CD4-positive, alpha-beta T cell treated with Interleukin-4 for 4 hours (primary cell): ENCODE data around the gene MTA1.

Experiments used
- DNase-seq: peaks from one replicate; pipeline ENCODE4 v3.0.0-alpha.2; 2020

MTA1 gene

DNA sequence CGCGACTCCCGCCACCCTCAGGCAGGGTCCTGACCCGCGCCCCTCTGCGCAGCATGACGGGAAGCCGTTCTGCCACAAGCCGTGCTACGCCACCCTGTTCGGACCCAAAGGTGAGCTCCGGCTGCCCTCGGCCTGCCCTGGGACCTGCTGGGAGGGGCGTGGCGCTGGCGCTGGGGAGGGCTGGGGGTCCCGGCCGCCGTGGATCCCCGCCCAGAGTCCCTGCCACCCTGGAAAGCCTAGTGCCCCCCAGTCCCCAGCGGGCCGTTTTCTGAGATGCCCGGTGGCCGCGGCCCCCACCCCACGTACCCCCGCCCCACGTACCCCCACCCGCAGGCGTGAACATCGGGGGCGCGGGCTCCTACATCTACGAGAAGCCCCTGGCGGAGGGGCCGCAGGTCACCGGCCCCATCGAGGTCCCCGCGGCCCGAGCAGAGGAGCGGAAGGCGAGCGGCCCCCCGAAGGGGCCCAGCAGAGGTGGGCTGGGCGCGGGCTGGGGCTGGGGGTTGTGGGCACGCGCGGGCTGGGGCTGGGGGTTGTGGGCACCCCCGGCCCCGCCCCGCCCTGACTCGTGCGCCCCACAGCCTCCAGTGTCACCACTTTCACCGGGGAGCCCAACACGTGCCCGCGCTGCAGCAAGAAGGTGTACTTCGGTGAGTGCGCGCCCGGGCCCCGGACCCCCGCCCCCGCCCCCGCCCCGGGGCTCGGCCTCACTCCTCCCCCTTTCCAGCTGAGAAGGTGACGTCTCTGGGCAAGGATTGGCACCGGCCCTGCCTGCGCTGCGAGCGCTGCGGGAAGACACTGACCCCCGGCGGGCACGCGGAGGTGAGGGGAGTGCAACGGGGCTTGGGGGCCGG is 59.0 kb downstream of the MTA1 start:
- peak; percentile 37 for DNase-seq

DNA sequence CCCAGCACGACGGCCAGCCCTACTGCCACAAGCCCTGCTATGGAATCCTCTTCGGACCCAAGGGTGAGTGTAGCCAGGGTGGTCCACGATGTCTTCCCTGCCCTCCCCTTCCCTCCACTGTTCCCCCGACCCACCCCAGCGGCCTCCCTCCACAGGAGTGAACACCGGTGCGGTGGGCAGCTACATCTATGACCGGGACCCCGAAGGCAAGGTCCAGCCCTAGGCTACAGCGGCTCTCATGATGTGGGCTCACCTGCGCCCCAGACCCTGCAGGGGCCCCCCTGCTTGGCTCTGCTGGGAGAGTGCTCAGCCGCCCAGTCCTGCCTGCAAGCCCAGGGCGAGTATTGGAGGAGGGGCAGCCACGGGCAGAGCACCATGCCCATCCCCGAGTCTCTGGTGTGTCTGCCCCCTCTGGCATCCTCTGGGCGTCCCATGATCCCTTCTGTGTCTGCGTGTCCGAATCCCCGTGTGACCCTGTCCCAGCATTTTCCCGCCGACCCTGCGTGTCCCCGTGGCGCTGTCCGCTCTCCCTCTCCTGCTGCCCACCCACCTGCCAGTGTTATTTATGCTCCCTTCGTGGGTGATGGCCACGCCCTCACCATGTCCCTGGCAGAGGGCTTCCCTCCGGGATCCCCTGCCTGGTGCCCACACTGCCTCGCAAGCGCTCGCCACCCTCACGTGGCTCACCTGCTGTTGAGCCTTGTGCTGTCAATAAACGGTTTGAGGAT is 60.0 kb downstream of the MTA1 start:
- no peak for DNase-seq

DNA sequence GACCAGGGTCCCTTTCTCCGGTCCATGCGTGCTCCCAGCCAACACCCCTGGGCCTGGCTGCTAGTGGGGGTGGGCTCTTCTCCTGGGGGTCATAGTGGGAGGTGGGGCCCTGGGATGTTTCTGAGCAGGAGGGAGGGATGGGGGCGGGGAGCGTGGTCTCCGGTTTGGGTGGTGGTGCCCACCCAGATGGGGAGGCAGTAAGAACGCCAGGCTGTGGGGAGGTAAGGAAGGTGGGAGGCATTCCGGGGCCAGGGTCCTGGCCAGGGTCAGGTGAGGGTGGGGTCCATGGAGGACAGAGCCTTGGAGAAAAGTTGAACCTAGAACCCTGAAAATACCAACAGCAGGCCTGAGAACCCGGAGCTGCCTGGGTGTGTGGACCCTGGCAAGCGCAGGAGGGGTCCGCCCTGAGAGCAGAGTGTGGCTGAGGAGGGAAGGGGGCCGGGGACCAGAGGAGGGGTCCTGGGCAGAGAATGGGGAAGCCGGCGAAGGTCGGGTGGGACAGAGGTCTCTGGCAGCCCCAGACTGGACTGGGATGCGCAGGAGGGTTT is 60.6 kb downstream of the MTA1 start:
- DNase-seq = no peak

DNA sequence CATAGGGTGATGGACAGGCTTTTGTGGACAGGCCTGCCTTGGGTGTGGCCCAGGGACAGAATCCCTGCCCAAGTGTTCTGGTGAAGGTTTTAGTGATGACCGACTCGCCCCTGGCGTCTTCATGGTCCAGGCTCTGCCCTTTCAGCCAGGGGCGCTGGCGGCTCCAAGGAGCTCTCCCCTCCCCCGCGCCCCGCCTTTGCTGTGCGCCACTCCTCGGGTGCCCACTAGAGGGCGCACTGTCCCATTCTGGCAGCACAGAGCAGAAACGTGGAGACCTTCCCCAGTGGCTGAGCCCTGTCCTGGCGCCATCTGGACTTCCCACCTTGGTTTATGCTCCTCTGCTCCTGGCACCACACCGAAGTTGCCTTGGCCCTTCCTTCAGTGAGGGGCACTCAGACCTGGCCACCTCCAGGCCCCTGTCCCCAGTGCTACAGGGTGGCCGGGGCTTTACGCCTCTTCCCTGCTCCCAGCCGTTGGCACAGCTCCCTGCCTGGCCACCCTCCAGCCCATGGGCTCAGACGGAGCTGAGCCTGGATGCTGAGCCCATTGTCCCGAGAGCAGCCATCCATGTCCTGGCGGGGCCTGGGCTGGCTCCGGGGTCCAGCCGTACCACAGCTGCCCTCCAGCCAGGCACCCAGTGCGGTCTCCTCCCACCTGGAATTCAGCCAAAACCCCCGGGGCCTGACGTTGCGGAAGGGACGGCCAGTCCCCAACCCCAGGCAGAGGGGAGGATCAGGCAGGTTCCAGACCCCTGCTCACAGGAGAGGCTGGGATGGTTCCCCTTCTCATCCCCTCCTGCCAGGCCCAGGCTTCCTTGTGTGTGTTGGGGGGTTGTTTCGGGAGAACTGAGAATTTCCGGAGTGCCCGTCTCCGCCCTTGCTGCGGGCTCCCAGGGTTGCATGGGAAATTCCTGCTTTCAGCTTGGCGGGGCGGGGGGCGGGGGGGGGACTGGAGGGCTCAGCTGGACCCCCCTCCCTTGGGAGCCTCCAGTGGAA is 61.5 kb downstream of the MTA1 start:
- DNase-seq = peak; percentile 91

DNA sequence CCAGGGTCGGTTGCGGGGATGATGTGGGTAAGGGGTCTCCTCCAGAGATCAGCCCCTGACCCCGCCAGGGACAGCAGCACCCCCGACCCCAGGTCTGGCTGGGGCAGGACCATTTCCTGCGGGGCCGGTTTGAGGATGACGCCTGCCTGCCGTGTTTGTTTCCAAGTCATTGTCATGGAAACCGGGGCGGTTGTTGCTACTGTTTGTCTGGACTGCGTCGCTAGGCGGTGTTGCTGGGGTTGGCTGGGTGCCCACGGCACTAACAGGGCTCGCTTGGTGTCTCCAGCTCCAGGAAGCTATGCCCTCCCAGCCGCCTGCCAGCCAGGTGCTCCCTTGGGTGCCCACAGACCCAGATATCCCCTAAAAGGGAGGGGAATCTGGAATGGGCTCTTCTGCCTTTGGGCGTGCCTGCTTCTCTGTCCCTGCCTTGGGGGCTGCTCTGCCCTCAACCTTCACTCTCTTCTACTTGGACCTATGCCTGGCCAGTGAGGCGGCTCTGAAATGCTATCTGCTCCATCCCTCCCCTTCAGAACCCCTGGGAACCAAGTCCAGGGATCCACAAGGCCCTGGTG is 62.3 kb downstream of the MTA1 start:
- peak; percentile 99 for DNase-seq

DNA sequence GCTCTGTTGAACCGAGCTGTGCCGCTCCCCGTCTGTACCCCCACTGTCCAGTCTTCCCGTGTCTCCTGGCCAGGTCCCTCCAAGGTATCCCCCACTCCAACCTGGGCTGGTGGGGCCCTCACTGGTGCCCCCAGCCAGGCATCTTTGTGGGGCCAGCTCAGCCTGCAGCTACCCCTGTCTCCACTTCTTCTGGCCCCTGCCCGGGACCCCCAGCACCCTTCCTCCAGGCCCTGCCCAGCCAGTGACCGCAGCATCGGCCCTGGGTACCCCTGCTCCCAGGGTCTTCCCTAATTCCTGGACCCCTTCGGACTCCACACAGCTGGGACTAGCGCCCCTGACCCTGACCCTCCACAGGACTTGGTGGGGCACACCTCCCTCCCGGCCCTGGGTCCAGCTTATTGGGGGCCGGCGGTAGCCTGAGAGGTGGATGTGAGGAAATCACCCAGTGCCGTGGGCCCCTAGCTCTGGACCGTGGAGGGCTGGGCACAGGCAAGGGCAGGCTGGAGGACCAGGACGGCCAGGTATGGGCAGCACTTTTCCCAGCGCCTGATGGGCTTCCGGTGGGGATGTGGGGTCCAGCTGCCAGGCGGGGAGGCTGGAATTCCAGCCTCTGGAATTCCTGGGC is 63.0 kb downstream of the MTA1 start:
- DNase-seq = no peak

DNA sequence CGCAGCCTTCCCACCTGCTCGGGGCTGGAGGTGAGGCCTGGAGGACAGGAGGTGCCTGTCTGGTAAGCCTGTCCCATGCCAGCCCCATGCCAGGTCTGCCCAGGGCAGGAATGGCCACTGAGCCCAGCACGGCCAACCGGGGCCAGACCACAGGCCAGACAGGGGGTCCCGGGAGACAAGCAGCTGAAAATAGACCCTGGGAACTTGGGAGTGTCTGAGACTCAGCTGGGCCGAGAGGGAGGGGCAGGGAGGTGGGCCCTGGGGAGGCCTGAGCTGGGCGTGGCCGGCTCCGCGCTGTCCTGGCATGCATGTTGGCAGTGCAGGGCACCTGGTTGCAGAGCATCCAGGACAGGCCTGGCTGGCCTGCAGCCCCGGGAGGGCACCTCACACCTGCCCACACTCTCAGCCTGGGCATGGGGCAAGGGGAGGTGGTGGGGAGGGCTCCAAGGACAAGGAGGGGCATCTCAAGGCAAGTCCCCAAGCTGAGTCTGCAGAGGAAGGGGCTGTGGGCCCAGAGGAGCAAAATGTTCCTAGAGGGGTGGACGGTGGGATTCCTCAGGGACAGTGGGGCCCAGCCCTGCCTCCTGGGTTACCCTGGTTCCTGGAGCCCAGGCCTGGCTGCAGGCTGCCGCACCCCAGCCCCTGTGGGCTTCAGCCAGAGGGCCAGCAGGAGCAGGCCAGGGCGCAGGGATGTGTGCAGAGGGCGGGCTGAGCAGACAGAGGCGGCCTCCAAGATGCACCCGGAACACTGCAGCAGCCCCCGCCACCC is 63.9 kb downstream of the MTA1 start:
- DNase-seq = no peak

DNA sequence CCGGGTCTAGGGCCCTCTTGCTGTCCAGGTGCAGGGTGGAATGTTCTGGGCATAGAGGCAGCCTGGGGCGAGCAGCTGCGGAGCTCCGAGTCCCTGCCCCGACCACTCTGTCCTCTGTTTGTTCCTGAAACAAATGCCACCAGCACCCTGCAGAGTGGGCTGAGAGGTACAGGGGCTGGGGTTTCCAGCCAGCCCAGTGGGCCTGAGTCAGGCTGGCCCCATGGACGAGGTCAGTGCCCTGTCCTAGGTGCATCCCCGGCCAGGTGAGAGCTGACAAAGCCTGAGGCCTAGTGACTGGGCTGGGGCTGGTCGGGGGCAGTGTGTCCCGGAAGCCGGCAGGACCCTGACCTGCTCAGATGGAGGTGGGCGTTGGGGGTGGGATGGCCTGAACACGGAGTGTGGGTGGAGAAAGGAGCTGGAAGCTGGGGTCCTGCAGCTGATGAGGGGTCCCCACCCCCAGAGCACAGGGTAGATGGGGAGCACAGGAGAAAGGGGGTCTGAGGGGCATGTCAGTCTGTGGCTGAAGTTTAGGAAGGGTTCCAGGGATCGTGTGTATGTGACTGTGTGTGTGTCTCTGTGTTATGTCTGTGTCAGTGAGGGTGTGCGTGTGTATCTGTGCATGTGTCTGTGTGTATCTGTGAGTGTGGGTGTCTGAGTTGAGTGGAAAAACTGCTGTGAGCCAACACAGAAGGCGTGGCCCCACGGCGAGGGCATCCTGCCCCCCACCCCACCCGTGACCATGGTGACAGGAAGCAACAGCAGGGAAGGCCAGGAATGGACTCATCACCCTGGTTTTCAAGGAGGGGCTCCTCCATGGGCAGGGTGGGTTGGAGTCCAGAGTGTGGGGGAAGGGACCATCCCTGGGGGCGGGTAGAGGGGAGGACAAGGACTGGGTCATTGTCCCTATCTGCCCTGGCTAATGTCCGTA is 64.7 kb downstream of the MTA1 start:
- peak; percentile 93 for DNase-seq

DNA sequence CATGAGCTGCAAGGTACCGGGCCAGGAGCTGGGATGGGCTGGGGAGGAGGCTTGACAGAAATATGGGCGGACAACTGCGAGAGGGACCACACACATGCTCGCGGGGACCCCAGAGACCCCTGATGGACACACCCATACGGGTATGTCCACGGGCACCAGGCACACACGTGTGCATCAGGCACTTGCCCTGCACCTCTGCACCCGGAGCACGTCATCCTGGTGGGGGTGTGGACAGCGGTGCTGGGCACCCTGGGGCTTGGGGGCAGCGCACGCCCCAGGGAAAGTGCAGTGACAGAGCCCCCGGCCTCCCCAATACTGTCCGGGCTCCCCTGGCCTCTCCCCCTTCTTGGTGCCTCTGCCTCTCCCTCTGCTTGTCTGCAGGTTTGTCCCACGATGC is 65.4 kb downstream of the MTA1 start:
- no peak for DNase-seq

DNA sequence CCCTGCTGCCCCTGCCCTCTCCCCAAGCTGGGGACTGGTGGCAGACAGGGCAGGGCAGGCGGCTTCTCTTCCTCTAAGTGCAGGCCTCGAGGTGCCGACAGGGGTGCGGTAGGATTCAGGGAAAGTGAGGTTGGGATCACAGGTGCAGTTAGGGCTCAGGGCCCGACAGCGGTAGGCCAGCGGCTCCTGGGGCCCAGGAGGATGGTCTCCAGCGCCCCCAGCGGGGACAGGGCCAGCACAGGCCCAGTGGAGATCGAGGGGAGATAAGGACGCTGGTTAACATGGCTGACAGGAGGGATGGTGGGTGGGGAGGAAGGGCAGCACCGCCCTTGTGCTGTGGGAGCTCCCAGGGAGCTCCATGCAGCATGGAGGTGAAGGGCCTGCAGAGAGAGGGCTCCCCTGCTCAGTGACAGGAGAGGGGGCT is 66.1 kb downstream of the MTA1 start:
- peak; percentile 80 for DNase-seq

DNA sequence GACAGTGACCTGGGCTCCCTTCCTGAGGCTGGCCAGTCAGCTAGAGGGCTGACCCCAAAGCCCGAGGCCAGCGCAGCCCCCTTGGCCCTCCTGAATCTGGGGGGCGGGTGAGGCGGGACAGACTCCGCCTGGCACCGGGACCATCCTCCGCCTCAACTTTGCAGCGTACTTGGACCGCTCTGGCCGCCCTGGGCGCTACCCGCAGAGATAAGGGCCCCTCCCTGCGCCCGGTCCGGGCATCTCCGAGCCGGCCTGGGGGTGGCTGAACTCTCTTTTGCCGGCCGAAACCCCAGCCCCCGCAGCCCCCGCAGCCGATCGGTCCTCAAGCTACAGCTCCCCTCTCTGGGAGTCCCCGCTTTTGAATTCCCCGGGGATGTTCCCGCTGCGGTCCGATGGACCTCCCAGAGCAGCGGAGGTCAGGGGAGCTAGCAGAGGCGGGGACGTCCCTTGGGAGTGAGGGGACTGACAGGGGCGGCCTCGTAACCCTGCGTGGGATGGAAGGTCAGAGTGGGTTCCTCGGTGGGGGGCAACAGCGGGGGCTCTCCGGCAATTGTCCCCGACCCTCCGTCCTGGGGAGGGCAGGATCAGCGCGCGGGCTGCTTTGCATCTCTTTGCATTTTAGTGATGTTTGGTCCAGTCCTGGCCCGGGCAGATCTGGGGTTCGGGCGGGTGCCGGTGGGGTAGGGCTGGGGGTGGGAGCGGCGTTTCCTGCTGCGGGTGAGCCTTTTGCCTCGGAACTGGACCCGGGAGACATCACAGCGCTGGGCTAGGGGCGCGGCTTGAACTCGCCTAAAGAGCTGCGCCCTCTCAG is 66.7 kb downstream of the MTA1 start, which contains the start of gene CRIP1:
CRIP1 (plus strand) TSS at position 724 of the 811 bp plus-strand sequence. CDS start 374 bp downstream, outside the sequence.
- peak; percentile 14 for DNase-seq

DNA sequence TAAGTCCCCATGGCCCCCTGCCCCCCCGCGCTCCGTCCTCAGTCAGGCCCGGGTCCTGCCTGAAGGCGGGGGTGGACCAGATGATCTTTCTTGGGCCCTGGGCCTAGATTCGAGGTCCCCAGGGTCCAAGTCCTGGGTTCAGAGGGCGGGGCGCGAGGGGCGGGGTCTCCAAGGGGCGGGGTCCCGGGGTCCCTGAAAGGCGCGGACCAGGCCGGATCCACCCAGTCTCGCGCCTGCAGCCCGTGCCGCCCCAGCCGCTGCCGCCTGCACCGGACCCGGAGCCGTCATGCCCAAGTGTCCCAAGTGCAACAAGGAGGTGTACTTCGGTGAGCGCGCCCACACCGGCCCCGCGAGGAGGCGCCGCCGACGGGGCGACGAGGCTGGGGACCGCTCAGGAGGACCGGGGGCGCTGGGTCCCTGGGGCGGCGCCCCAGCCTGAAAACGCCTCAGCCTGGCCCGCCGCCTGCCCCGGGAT is 67.4 kb downstream of the MTA1 start:
- peak; percentile 89 for DNase-seq

DNA sequence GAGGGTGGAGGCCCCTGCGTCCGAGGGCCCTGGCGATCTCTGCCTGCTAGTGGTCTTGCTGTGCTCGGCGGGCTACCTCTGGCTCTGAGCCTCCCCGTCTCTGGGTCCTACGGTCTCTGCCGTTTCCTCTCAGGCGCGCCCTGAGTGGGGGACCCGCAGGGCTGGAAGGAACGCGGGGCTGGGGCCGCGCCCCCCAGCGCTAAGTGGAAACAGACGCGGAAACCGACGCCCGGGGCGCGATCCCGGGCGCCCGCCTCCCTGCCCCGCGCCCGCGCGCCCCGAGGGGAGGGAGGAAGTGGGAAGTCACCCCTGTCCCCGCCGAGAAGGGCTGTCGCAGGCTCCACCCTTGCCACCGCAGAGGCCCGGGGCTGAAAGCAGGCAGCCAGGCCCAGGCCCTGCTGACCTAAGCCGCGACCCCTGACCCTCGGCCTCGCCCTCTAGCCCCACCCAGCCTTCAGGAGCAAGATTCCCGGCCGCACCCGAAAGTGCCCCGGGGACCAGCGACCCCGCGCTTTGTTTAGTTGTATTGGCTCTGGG is 67.9 kb downstream of the MTA1 start:
- peak; percentile 78 for DNase-seq

DNA sequence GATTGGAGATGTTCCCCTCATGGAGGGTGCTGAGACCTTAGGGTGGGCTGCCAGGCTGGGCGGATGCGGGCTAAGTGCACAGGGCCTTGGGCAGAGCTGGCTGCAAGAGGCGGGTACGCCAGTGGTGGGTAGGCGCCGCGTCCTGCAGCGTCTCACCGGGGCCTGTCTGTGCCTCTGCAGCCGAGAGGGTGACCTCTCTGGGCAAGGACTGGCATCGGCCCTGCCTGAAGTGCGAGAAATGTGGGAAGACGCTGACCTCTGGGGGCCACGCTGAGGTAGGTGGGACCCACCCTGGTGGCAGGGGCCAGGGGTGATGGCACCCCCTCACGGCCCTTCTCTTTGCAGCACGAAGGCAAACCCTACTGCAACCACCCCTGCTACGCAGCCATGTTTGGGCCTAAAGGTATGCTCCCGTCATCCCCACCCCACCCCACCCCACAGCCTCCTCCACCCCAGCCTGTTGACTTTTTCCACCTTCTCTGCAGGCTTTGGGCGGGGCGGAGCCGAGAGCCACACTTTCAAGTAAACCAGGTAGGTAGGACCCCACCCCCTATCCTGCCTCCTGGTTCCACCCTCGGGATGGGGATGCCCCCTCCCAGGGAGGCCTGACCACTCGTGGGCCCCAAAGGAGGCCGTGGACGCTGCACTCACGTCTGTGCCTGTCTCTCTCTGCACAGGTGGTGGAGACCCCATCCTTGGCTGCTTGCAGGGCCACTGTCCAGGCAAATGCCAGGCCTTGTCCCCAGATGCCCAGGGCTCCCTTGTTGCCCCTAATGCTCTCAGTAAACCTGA is 68.6 kb downstream of the MTA1 start:
- peak; percentile 48 for DNase-seq

DNA sequence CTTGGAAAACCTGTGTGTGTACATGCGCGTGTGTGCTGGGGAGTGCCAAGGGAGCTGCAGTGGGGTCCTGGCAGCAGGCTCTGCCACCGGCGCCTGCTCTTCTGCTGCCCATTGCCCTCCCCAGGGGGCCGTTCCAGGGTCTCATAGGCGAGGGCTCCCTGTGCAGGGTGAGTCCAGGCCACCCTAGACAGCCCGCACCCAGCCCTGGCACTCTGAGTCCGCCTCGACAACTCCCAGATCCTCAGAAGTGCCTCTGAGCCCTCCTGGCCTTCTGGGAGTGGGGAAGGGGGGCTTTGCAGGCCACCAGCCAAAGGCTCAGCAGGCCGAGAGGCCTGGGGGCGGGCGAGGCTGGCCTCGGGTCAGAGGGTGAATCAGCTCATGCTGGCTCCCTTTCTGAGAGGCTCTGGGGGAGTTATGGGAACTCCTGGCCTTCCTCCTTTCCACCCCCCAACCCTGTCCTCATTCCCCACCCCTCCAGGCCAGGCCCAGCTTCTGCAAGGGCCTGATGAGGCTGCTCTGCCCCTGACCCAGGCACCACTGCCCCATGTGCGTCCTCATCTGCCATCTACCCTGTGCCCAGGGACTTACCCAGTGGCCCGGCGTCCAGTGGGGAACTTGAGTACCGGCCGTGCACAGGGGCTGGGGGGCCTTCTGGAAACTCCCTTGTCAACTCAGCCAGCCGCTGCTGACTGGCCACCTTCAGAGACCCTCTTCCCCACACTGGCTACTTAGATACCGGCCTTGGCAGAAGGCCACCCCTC is 69.3 kb downstream of the MTA1 start:
- peak; percentile 33 for DNase-seq

DNA sequence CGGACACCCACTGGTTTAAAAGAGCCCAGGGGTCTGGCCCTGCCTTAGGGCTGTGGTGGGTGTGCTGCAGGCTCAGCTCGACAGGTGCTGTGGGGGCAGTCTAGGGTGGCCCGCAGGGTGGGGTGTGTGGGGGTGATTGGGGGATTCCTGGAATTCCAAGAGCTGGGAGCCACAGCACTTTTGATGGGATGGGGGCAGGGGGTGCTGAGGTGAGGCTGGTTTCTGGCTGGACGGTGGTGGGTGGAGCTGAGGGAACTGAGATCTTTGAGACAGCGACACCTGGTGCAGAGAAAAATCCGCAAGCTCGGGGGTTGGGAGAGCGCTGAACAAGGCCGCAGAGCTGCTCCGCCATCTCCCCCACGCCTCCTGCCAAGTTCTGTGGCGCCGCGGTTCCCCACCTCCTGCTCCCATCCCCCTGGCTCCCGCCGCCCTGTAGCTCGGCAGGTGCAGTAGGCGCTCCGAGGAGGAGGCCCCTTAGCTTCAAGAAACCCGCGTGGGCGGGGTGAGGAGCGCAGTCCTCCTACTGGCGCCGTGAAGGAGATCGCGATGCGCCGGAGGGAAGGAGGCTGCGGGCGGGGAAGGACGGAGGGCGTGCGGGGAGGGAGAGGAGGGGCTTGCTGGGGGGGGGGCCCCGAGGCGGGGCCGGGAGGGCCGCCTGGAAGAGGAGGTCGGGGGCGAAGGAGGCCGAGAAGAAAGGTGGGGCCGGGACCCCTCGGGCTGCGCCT is 70.1 kb downstream of the MTA1 start:
- peak; percentile 90 for DNase-seq
